GM12878 (cell line): Measurements from ENCODE around the gene C6orf120.

Experiments used
- BACH1 ChIP-seq: fragments of 450-650 bp; IDR thresholded peaks from 2 replicates; pipeline ENCODE4 v1.6.1; 2017; ENCODE audit warnings: mild to moderate bottlenecking, borderline replicate concordance
- EP300 ChIP-seq, 2 experiments: fragments of 150-350 bp in 1 of 2; IDR thresholded peaks; 2 replicates each; pipeline ENCODE4 v1.6.1; 2011 to 2012; ENCODE audit warnings: low read depth in 2 of 2, low read length in 2 of 2, borderline replicate concordance in 1 of 2, improper control_type of control experiment in 1 of 2, inconsistent platforms in 1 of 2; ENCODE audit not compliant: control insufficient read depth in 1 of 2
- NFIC ChIP-seq: IDR thresholded peaks from 2 replicates; pipeline ENCODE4 v1.6.1; 2012; ENCODE audit warnings: low read depth, mild to moderate bottlenecking, inconsistent platforms, low read length, moderate library complexity
- NR2C2 ChIP-seq: IDR thresholded peaks from 2 replicates; pipeline ENCODE4 v1.6.1; 2011; ENCODE audit warnings: borderline replicate concordance, low read depth; ENCODE audit not compliant: control insufficient read depth, insufficient read length
- NRF1 ChIP-seq: conservative IDR thresholded peaks from 2 replicates; pipeline ENCODE4 v1.6.1; 2011; ENCODE audit warnings: mild to moderate bottlenecking, low read depth, low read length, improper control_type of control experiment
- POLR2AphosphoS5 ChIP-seq: IDR thresholded peaks from 2 replicates; pipeline ENCODE4 v1.6.1; 2011; ENCODE audit warnings: mild to moderate bottlenecking, low read length, inconsistent platforms
- RAD21 ChIP-seq: IDR thresholded peaks from 2 replicates; pipeline ENCODE4 v1.6.1; 2011; ENCODE audit warnings: mild to moderate bottlenecking, low read depth, low read length, moderate library complexity; ENCODE audit not compliant: insufficient read depth
- SIN3A ChIP-seq: IDR thresholded peaks from 2 replicates; pipeline ENCODE4 v1.6.1; 2012; ENCODE audit warnings: low read depth, low read length, improper control_type of control experiment
- SREBF2 ChIP-seq: IDR thresholded peaks from 2 replicates; pipeline ENCODE4 v1.6.1; 2012; ENCODE audit warnings: mild to moderate bottlenecking, low read length
- YY1 ChIP-seq: IDR thresholded peaks from 2 replicates; pipeline ENCODE4 v1.6.1; 2011; ENCODE audit warnings: low read depth, mild to moderate bottlenecking, low read length
- ZNF274 ChIP-seq: IDR thresholded peaks from one replicate; pipeline ENCODE4 v1.8.0; 2011; ENCODE audit not compliant: insufficient read length, insufficient read depth
- TF ChIP-seq, protein P1 (sequence below), 3 experiments: IDR thresholded peaks in 2 of 3; conservative IDR thresholded peaks in 1 of 3; 2 replicates each; pipeline ENCODE4 v1.5.1; 2011; ENCODE audit warnings: low read depth in 3 of 3, low read length in 3 of 3, mild to moderate bottlenecking in 3 of 3, control low read depth in 2 of 3, moderate library complexity in 2 of 3, inconsistent platforms in 1 of 3, mixed read lengths in 1 of 3; ENCODE audit not compliant: control insufficient read depth in 2 of 3, insufficient read depth in 1 of 3; ENCODE audit errors: extremely low read depth in 1 of 3

GRCh38 chr6:169669147-169669546 is 32.8 kb upstream of the C6orf120 start:
- TF ChIP-seq, protein P1, sequence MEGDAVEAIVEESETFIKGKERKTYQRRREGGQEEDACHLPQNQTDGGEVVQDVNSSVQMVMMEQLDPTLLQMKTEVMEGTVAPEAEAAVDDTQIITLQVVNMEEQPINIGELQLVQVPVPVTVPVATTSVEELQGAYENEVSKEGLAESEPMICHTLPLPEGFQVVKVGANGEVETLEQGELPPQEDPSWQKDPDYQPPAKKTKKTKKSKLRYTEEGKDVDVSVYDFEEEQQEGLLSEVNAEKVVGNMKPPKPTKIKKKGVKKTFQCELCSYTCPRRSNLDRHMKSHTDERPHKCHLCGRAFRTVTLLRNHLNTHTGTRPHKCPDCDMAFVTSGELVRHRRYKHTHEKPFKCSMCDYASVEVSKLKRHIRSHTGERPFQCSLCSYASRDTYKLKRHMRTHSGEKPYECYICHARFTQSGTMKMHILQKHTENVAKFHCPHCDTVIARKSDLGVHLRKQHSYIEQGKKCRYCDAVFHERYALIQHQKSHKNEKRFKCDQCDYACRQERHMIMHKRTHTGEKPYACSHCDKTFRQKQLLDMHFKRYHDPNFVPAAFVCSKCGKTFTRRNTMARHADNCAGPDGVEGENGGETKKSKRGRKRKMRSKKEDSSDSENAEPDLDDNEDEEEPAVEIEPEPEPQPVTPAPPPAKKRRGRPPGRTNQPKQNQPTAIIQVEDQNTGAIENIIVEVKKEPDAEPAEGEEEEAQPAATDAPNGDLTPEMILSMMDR (IDR thresholded peaks at IDR 0.05 in 2 of 3, conservative IDR thresholded peaks at IDR 0.05 in 1 of 3; ENCODE audit: control insufficient read depth in 2 of 3, extremely low read depth in 1 of 3, insufficient read depth in 1 of 3, low read depth in 3 of 3, low read length in 3 of 3), result no peak
- TF ChIP-seq SIN3A (no peak), NR2C2 (no peak), NFIC (no peak), POLR2AphosphoS5 (no peak), ZNF274 (no peak), RAD21 (no peak), SREBF2 (no peak), EP300 (IDR thresholded peaks at IDR 0.05; ENCODE audit: borderline replicate concordance in 1 of 2, control insufficient read depth in 1 of 2, low read depth in 2 of 2, low read length in 2 of 2) (no peak), NRF1 (no peak), YY1 (no peak), BACH1 (no peak)
